Thyroid gland (tissue), 4 donors: Measurements from ENCODE around the gene ZNF839. TPM values are rescaled to one million over a fixed set of nuclear protein-coding genes. Genes with fewer than 3 reads are reported as not detected.

ENCODE experiments used
- DNase-seq, 2 donors: peaks; one replicate each; pipeline ENCODE4 v3.0.0-alpha.2; 2019
- H3K27ac ChIP-seq, 3 donors: fragments of 200-600 bp; sonication (generic); 1 replicate in 2 of 3; 2 replicates in 1 of 3; pipeline ENCODE4 v1.5.1; 2016 to 2019; ENCODE audit warnings: mild to moderate bottlenecking in 1 of 3, moderate library complexity in 1 of 3
- H3K27me3 ChIP-seq: fragments of 200-600 bp; sonication (generic); one replicate; pipeline ENCODE4 v1.5.1; 2019
- H3K36me3 ChIP-seq, 2 donors: fragments of 200-600 bp; sonication (generic); one replicate each; pipeline ENCODE4 v1.5.1; 2016 to 2019
- H3K4me1 ChIP-seq, 2 donors: fragments of 200-600 bp; sonication (generic); one replicate each; pipeline ENCODE4 v1.5.1; 2017 to 2019
- H3K4me3 ChIP-seq, 3 donors: fragments of 200-600 bp; sonication (generic); replicated peaks in 1 of 3; 1 replicate in 2 of 3; 2 replicates in 1 of 3; pipeline ENCODE4 v1.5.1; 2016; ENCODE audit warnings: mild to moderate bottlenecking in 1 of 3
- H3K9me3 ChIP-seq: fragments of 200-600 bp; sonication (generic); one replicate; pipeline ENCODE4 v1.5.1; 2017
- CTCF ChIP-seq, 6 experiments: fragments of 200-600 bp in 3 of 6; fragments of 450-650 bp in 3 of 6; sonication (generic) in 3 of 6; IDR thresholded peaks; one replicate each; pipeline ENCODE4 v1.5.1; 2016 to 2019; ENCODE audit warnings: antibody characterized with exemption in 6 of 6, mild to moderate bottlenecking in 2 of 6, inconsistent platforms in 1 of 6, moderate library complexity in 1 of 6
- POLR2A ChIP-seq, 2 donors: fragments of 450-650 bp; IDR thresholded peaks; one replicate each; pipeline ENCODE4 v1.6.1; 2017; ENCODE audit warnings: antibody characterized with exemption in 2 of 2, mild to moderate bottlenecking in 2 of 2, moderate library complexity in 1 of 2
- WGBS, 2 donors: methylation state at CpG; one replicate each; pipeline ENCODE4 v1.1.5; 2017; 5-methylcytosine and 5-hydroxymethylcytosine counted together
- intact Hi-C: fragments of 100-400 bp; cut with DNase I; formaldehyde crosslinking; loops from one replicate; pipeline ENCODE4 v1.15.1; 2023
- total RNA-seq, 4 donors: library from RNA; depleted of rRNA; stranded (reverse); fragments of >200 nt; gene quantifications; one replicate each; pipeline ENCODE4 v1.2.3, GENCODE V29; 2016

ZNF839 gene
- total RNA-seq, 4 donors from 2014 or later = 9.1 to 14.2 (median 12.9) TPM

GRCh38 chr14:102314242-102315011 lies 5.1 kb upstream of the ZNF839 start:
- H3K27me3 ChIP-seq = no peaks in the 10 kb centered on the region
- H3K36me3 ChIP-seq = no peaks in the 10 kb centered on the region
- peak overlapping the region in 2 of 3 donors; percentile 26 to 38 for H3K4me3 ChIP-seq
- DNase-seq = peak; percentile 84 to 86
- intact Hi-C loops = loop anchor here (2.0 to 10.0 kb wide), 2 partner anchors 80 to 270 kb away; no protein-coding TSS in a partner anchor
- H3K4me1 ChIP-seq = peaks cover 16 to 29% of the 10 kb centered on the region in 2 donors
- no peaks in the 10 kb centered on the region for H3K9me3 ChIP-seq
- H3K27ac ChIP-seq = no peak overlapping the region
- 10 to 12% methylated on average over 32 to 48 of the region's 52 CpGs for WGBS, 2 donors
- TF ChIP-seq POLR2A (IDR thresholded peaks at IDR 0.05) (no peak), CTCF (IDR thresholded peaks at IDR 0.05) (peak; percentile 87 to 98 (median 91))

- Histone ChIP-seq H3K4me3 (no peak overlapping the region), H3K36me3 (no peaks in the 10 kb centered on the region), H3K4me1 (peaks cover 16 to 29% of the 10 kb centered on the region in 2 donors), H3K9me3 (no peaks in the 10 kb centered on the region), H3K27ac (no peak overlapping the region), H3K27me3 (no peaks in the 10 kb centered on the region)
- no peak for DNase-seq
- TF ChIP-seq POLR2A (IDR thresholded peaks at IDR 0.05) (no peak), CTCF (IDR thresholded peaks at IDR 0.05) (no peak)
- intact Hi-C loops = loop anchor here (2.0 to 10.0 kb wide), 2 partner anchors 80 to 270 kb away; no protein-coding TSS in a partner anchor
- WGBS, 2 donors = 88 to 94% methylated on average over 6 of the region's 6 CpGs
These were observed 4.4 kb upstream of the ZNF839 start for GRCh38 chr14:102315121-102315520.

- no peaks in the 10 kb centered on the region for H3K36me3 ChIP-seq
- intact Hi-C loops = loop anchor here (10.0 kb wide), 1 partner anchor 272 kb away; no protein-coding TSS in a partner anchor
- peak; percentile 61 to 71 for DNase-seq
- TF ChIP-seq CTCF (IDR thresholded peaks at IDR 0.05) (no peak), POLR2A (IDR thresholded peaks at IDR 0.05) (no peak)
- H3K4me3 ChIP-seq = peak overlapping the region in 2 of 3 donors; percentile 21 to 38
- H3K27me3 ChIP-seq = no peaks in the 10 kb centered on the region
- 2% methylated on average over 10 of the region's 10 CpGs for WGBS, 2 donors
- H3K4me1 ChIP-seq = peaks cover 22 to 38% of the 10 kb centered on the region in 2 donors
- H3K9me3 ChIP-seq = no peaks in the 10 kb centered on the region
- H3K27ac ChIP-seq = peak overlapping the region; percentile 59 to 95 (median 87)
These were observed 3.2 kb upstream of the ZNF839 start for GRCh38 chr14:102316338-102316742.

- H3K4me3 ChIP-seq = peak overlapping the region in 2 of 3 donors; percentile 37 to 38
- TF ChIP-seq POLR2A (IDR thresholded peaks at IDR 0.05) (peak in 1 of 2 donors; percentile 51), CTCF (IDR thresholded peaks at IDR 0.05) (peak; percentile 26 to 95 (median 68))
- DNase-seq = peak; percentile 92 to 94
- H3K36me3 ChIP-seq = no peaks in the 10 kb centered on the region
- WGBS, 2 donors = 1% methylated on average over 52 to 53 of the region's 54 CpGs
- no peaks in the 10 kb centered on the region for H3K27me3 ChIP-seq
- H3K27ac ChIP-seq = peak overlapping the region; percentile 77 to 95 (median 87)
- peaks cover 22 to 38% of the 10 kb centered on the region in 2 donors for H3K4me1 ChIP-seq
- intact Hi-C loops = loop anchor here (10.0 kb wide), 1 partner anchor 272 kb away; no protein-coding TSS in a partner anchor
- no peaks in the 10 kb centered on the region for H3K9me3 ChIP-seq
These were observed 2.6 kb upstream of the ZNF839 start for GRCh38 chr14:102316743-102317563.
